Measurements from ENCODE around the gene CDHR4.

GRCh38 chr3:49751501-49751900 is 48.2 kb downstream of the CDHR4 start:
- TF ChIP-seq POLR2A (IDR thresholded peaks at IDR 0.05) (no peak), CTCF (IDR thresholded peaks at IDR 0.05) (no peak)
